ENCODE measurements around the gene BPI. TPM values are rescaled to one million over a fixed set of nuclear protein-coding genes. Genes with fewer than 3 reads are reported as not detected.

The BPI gene
- total RNA-seq, 1 experiment from 2014 or later, result not detected

DNA sequence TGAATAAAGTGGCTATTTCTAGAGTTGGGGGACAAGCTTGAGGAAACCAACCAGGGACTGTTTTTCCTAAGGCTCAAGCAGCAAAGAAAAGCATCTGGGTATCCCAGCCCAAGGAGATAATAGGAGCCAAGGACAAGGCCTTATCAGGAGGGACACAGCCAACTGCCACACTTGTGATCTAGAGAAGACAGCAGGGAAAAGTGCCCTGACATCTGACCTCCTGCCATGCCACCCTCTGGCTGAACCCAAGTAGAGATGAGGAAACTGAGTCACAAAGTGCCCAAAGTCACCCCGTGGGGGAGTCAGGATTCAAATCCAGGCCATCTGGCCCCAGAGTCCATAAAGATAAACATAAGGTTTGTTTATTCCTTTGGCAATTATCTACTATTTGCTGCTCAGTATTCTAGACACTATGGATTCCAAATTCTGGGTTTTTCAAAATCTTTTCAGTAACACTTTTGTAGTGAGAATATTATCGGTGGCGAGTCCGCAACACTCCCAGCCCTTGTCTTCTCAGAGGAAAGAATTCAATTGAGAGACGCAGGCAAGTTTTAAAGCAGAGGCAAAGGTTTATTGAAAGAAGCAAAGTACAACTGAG lies 38.9 kb downstream of the BPI start:
- no peak overlapping the region for H2BK20ac ChIP-seq (ENCODE audit: low read depth, low read length, poor library complexity, severe bottlenecking)
- no peak overlapping the region for H3K56ac ChIP-seq (ENCODE audit: insufficient read length, low read depth, low read length)
- H3K4ac ChIP-seq (ENCODE audit: low read depth, low read length), result no peak overlapping the region
- peaks cover 56 to 60% of the 10 kb centered on the region in 2 experiments for H3K4me1 Mint-ChIP-seq
- H2BK15ac ChIP-seq (ENCODE audit: low read depth, low read length), result no peak overlapping the region
- WGBS (ENCODE audit: extremely low coverage, insufficient read length, low lambda C conversion rate), result no CpG with 5 or more reads among the region's 5 CpGs
- H4K8ac ChIP-seq (replicated peaks; ENCODE audit: insufficient read length, low read depth, low read length), result no peak overlapping the region
- H3K4me3 Mint-ChIP-seq, result peak overlapping the region in 1 of 2 experiments; percentile 41; a peak in 1 of 5 replicates
- no peak overlapping the region for H3K23ac ChIP-seq (ENCODE audit: insufficient read length, low read depth, low read length)
- H3K79me1 ChIP-seq (ENCODE audit: insufficient read depth, low read depth, low read length, poor library complexity, severe bottlenecking), result no peaks in the 10 kb centered on the region
- H3K14ac ChIP-seq (ENCODE audit: insufficient read depth, low read length), result no peak overlapping the region; the same call in 1 of the 2 replicates
- H3K27ac Mint-ChIP-seq, result peak overlapping the region; percentile 92 to 99 (median 98)
- no peaks in the 10 kb centered on the region for H3K79me2 ChIP-seq (ENCODE audit: insufficient read depth, low read length)
- no peaks in the 10 kb centered on the region for H3K27me3 ChIP-seq (ENCODE audit: insufficient read depth, low read length)
- H3K9ac ChIP-seq (ENCODE audit: extremely low read depth, insufficient read length, low read length), result no peak overlapping the region
- H4K20me1 ChIP-seq (ENCODE audit: control insufficient read depth, insufficient read depth, insufficient read length), result no peaks in the 10 kb centered on the region
- peaks cover 8% of the 10 kb centered on the region; the same call in 1 of the 2 replicates for H3K4me1 ChIP-seq (ENCODE audit: insufficient read depth, low read length)
- H3K23me2 ChIP-seq (ENCODE audit: insufficient read length, low read depth, low read length, poor library complexity, severe bottlenecking), result no peaks in the 10 kb centered on the region
- no peak overlapping the region for H2BK5ac ChIP-seq (ENCODE audit: insufficient read length, low read length)
- peaks cover 4% of the 10 kb centered on the region in 2 experiments for H3K9me3 Mint-ChIP-seq
- no peaks in the 10 kb centered on the region for H3K9me3 ChIP-seq (ENCODE audit: control insufficient read depth, low read depth, low read length)
- H2AFZ ChIP-seq (ENCODE audit: low read length), result no peak overlapping the region
- no peak overlapping the region for H4K91ac ChIP-seq (ENCODE audit: insufficient read length, low read depth, low read length)
- H2BK120ac ChIP-seq (ENCODE audit: low read depth, low read length, poor library complexity, severe bottlenecking), result no peak overlapping the region
- H3K18ac ChIP-seq (ENCODE audit: insufficient read length, low read depth, low read length), result no peak overlapping the region
- H3K27ac ChIP-seq (ENCODE audit: insufficient read length, low read depth, low read length), result peak overlapping the region; percentile 34
- H3K27me3 Mint-ChIP-seq (ENCODE audit: low read depth), result no peaks in the 10 kb centered on the region; the same call in 1 of the 2 replicates
- H2AK5ac ChIP-seq (ENCODE audit: insufficient read length, low read length), result no peak overlapping the region
- no peak overlapping the region for H3T11ph ChIP-seq (ENCODE audit: low read length)
- no peak overlapping the region for H2BK12ac ChIP-seq (ENCODE audit: insufficient read length, low read depth, low read length)
- no peak overlapping the region for H3K4me2 ChIP-seq (ENCODE audit: insufficient read depth, insufficient read length, low read length)
- no peak for TF ChIP-seq CTCF (conservative IDR thresholded peaks at IDR 0.05)
- DNase-seq, result no peak
- peaks cover 2 to 5% (median 4%) of the 10 kb centered on the region in 3 experiments; a peak in 5 of 7 replicates for H3K36me3 Mint-ChIP-seq (ENCODE audit: insufficient read depth in 1 of 3, low read depth in 3 of 3)
- H4K5ac ChIP-seq (ENCODE audit: insufficient read length, low read depth, low read length), result no peak overlapping the region
